GM12875 (cell line): ENCODE results near the gene C3orf20.

Experiments used
- H3K4me3 ChIP-seq: one replicate; pipeline ENCODE4 v1.5.1; 2011; ENCODE audit warnings: low read depth, low read length, control low read depth
- CTCF ChIP-seq: IDR thresholded peaks from 2 replicates; pipeline ENCODE4 v1.5.1; 2011; ENCODE audit warnings: low read depth, mild to moderate bottlenecking, control low read depth, inconsistent platforms, low read length, moderate library complexity, borderline replicate concordance; ENCODE audit not compliant: insufficient read depth

The C3orf20 gene

GRCh38 chr3:14680716-14681115, 5.8 kb downstream of the C3orf20 start:
- no peak overlapping the region for H3K4me3 ChIP-seq

GRCh38 chr3:14684447-14684846, 9.5 kb downstream of the C3orf20 start:
- TF ChIP-seq CTCF: no peak

More at GRCh38 chr3:14680716-14681115, 5.8 kb downstream of the C3orf20 start:
- no peak for TF ChIP-seq CTCF

GRCh38 chr3:14685179-14685578, 10.2 kb downstream of the C3orf20 start:
- no peak for TF ChIP-seq CTCF
- no peak overlapping the region for H3K4me3 ChIP-seq

More at GRCh38 chr3:14684447-14684846, 9.5 kb downstream of the C3orf20 start:
- no peak overlapping the region for H3K4me3 ChIP-seq

- TF ChIP-seq CTCF: no peak
- H3K4me3 ChIP-seq: no peak overlapping the region
Measured at GRCh38 chr3:14687360-14687759, 12.4 kb downstream of the C3orf20 start.

GRCh38 chr3:14688525-14688924, 13.6 kb downstream of the C3orf20 start:
- no peak overlapping the region for H3K4me3 ChIP-seq
- TF ChIP-seq CTCF: no peak

- no peak overlapping the region for H3K4me3 ChIP-seq
- TF ChIP-seq CTCF: no peak
Measured at GRCh38 chr3:14689247-14689980, 14.5 kb downstream of the C3orf20 start.

- TF ChIP-seq CTCF: no peak
- no peak overlapping the region for H3K4me3 ChIP-seq
Measured at GRCh38 chr3:14691239-14691638, 16.3 kb downstream of the C3orf20 start.
